Activated naive CD8-positive, alpha-beta T cell treated with anti-CD3 and anti-CD28 coated beads for 36 hours (primary cell): ENCODE data around the gene OR52K2. TPM values are rescaled to one million over a fixed set of nuclear protein-coding genes. Genes with fewer than 3 reads are reported as not detected.
A peak's percentile ranks its signal among the peaks of the same experiment; 100 is the strongest.
"Not testable (repeated sequence)": the region's sequence is repeated elsewhere in the genome, so short reads cannot be mapped to it uniquely, and the experiment has no call there.

ENCODE experiments used
- DNase-seq: peaks from one replicate; pipeline ENCODE4 v3.0.0; 2021
- H3K27ac Mint-ChIP-seq: one replicate; pipeline ENCODE4 v1.8.0; 2022; ENCODE audit warnings: mild to moderate bottlenecking, moderate library complexity, mixed read lengths
- H3K27me3 Mint-ChIP-seq: one replicate; pipeline ENCODE4 v1.8.0; 2022; ENCODE audit warnings: mild to moderate bottlenecking, mixed read lengths
- H3K36me3 Mint-ChIP-seq: one replicate; pipeline ENCODE4 v1.8.0; 2021; ENCODE audit warnings: mild to moderate bottlenecking, mixed read lengths
- H3K4me1 Mint-ChIP-seq: one replicate; pipeline ENCODE4 v1.8.0; 2021; ENCODE audit warnings: mixed read lengths
- H3K4me3 Mint-ChIP-seq: one replicate; pipeline ENCODE4 v1.8.0; 2022; ENCODE audit warnings: mild to moderate bottlenecking, moderate library complexity, mixed read lengths
- H3K9me3 Mint-ChIP-seq: one replicate; pipeline ENCODE4 v1.8.0; 2022; ENCODE audit warnings: mixed read lengths
- total RNA-seq, 2 experiments: library from RNA; stranded (reverse); gene quantifications; one replicate each; pipeline ENCODE4 v1.2.3, GENCODE V29; 2021

The OR52K2 gene
- total RNA-seq, 2 experiments from 2014 or later = not detected

- Mint-ChIP-seq H3K36me3 (no peaks in the 10 kb centered on the region), H3K4me3 (no peak overlapping the region), H3K4me1 (no peaks in the 10 kb centered on the region), H3K27ac (no peak overlapping the region), H3K27me3 (peaks cover under 1% of the 10 kb centered on the region), H3K9me3 (peaks cover 8% of the 10 kb centered on the region)
- DNase-seq = no peak
Measured at GRCh38 chr11:4465407-4465806, 16.3 kb downstream of the OR52K2 start.

GRCh38 chr11:4466131-4466870 lies 17.2 kb downstream of the OR52K2 start:
- Mint-ChIP-seq H3K9me3 (peaks cover 8% of the 10 kb centered on the region), H3K27me3 (no peaks in the 10 kb centered on the region), H3K36me3 (no peaks in the 10 kb centered on the region), H3K27ac (no peak overlapping the region), H3K4me1 (no peaks in the 10 kb centered on the region), H3K4me3 (no peak overlapping the region)
- DNase-seq = no peak

DNA sequence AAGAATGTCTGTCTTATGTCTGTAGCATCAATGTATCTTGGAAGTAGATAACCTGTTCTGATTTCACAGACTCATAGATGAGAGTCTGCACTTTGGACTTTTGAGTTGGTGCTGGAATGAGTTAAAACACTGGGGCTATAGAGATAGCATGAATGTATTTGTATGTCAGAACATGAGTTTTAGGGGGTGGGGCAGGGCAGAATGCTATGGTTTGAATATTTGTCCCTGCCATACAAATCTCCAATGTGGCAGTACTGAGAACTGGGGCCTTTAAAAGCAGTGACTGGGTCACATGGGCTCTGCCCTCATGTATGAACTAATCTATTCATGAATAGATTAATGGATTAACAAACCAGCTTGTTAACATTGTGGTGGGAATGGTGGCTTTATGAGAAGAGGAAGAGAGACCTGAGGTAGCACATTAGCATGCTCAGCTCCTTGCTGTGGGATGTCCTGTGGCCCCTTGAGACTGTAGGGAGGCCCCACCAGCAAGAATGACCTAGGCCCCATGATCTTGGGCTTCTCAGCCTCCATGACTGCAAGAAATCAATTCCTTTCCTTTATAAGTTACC lies 17.9 kb downstream of the OR52K2 start:
- no peaks in the 10 kb centered on the region for H3K36me3 Mint-ChIP-seq
- H3K4me1 Mint-ChIP-seq = no peaks in the 10 kb centered on the region
- DNase-seq = no peak
- no peaks in the 10 kb centered on the region for H3K27me3 Mint-ChIP-seq
- H3K9me3 Mint-ChIP-seq = peaks cover 8% of the 10 kb centered on the region
- no peak overlapping the region for H3K27ac Mint-ChIP-seq
- H3K4me3 Mint-ChIP-seq = no peak overlapping the region

GRCh38 chr11:4467811-4468606 lies 18.9 kb downstream of the OR52K2 start:
- H3K36me3 Mint-ChIP-seq = no peaks in the 10 kb centered on the region
- H3K4me1 Mint-ChIP-seq = no peaks in the 10 kb centered on the region
- H3K27ac Mint-ChIP-seq = no peak overlapping the region
- H3K27me3 Mint-ChIP-seq = no peaks in the 10 kb centered on the region
- peaks cover 8% of the 10 kb centered on the region for H3K9me3 Mint-ChIP-seq
- no peak overlapping the region for H3K4me3 Mint-ChIP-seq
- no peak for DNase-seq

DNA sequence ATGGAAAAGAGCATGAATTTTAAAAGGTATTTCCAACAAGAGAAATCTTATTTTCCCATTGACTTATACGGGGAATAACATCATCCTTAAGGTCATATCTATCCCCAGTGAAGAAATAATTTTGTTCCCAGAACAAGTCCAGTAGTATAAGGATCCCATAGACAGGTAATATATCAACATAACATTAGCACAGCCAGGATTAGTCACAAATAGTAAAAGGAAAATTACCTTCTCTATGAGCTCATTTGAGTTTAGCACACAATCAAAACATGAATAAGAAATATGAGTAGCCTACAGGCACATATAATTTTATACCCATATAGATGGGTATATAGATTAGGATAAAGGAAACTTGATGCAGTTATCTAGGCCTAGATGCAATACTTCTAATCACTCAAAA lies 30.5 kb downstream of the OR52K2 start:
- Mint-ChIP-seq H3K36me3 (no peaks in the 10 kb centered on the region), H3K9me3 (no peaks in the 10 kb centered on the region), H3K4me3 (no peak overlapping the region), H3K27me3 (peaks cover 13% of the 10 kb centered on the region), H3K27ac (no peak overlapping the region), H3K4me1 (peaks cover 6% of the 10 kb centered on the region)
- no peak for DNase-seq

- Mint-ChIP-seq H3K4me3 (no peak overlapping the region), H3K27me3 (peaks cover 7% of the 10 kb centered on the region), H3K27ac (no peak overlapping the region), H3K4me1 (peaks cover 6% of the 10 kb centered on the region), H3K9me3 (no peaks in the 10 kb centered on the region), H3K36me3 (no peaks in the 10 kb centered on the region)
- no peak for DNase-seq
Measured at GRCh38 chr11:4480577-4481239, 31.6 kb downstream of the OR52K2 start.

- Mint-ChIP-seq H3K27me3 (peaks cover 7% of the 10 kb centered on the region), H3K9me3 (no peaks in the 10 kb centered on the region), H3K27ac (no peak overlapping the region), H3K4me1 (peaks cover 6% of the 10 kb centered on the region), H3K4me3 (no peak overlapping the region), H3K36me3 (no peaks in the 10 kb centered on the region)
- no peak for DNase-seq
Measured at GRCh38 chr11:4481240-4481582, 32.1 kb downstream of the OR52K2 start.

DNA sequence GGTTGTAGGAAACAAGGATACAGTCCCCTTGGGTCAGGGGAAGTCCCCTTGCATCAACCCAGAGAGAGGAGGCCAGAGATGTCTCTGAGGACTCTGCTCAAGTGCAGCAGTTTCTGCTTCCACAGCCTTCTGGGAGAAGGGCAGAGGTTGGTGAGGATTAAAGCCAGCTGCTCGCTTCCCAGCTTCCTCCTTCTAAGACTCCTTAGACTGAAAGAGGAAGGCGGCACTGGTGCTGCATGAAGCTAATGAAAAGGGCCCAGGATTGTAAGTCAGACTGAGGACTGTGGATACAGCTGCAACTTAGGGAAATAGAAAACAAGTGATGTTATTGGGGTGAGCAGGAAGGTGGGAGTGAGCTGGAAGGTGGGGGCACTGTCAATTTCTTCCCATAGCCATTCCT lies 33.4 kb downstream of the OR52K2 start, which contains the start of gene OR52K1:
Gene OR52K1 (plus strand): TSS at position 202 of the 400 bp plus-strand sequence. CDS start 6,255 bp downstream, outside the sequence.
- Mint-ChIP-seq H3K27me3 (peaks cover 2% of the 10 kb centered on the region), H3K4me3 (no peak within 1 kb of the TSS), H3K36me3 (no peaks in the 10 kb centered on the region), H3K4me1 (peaks cover 6% of the 10 kb centered on the region), H3K9me3 (no peaks in the 10 kb centered on the region), H3K27ac (no peak within 1 kb of the TSS)
- no peak for DNase-seq

DNA sequence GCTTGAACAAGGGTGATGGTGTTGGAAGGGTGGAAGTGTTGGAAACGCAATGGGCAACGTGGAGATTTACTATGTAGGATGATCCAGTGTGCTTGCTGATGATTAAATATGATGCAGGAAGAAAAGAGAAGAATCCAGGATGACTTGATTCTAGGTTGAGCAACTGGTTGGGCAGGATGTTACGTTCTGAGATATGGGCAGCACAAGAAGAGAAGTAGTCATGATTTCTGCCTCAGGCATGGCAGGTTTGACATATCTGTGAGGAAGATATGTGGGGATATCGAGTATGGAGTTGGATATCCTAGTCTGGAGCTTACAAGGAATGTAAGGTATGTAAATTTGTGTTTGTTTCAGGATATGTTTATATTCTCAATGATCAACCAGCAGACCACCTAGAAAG lies 35.2 kb downstream of the OR52K2 start:
- H3K27me3 Mint-ChIP-seq = no peaks in the 10 kb centered on the region

DNA sequence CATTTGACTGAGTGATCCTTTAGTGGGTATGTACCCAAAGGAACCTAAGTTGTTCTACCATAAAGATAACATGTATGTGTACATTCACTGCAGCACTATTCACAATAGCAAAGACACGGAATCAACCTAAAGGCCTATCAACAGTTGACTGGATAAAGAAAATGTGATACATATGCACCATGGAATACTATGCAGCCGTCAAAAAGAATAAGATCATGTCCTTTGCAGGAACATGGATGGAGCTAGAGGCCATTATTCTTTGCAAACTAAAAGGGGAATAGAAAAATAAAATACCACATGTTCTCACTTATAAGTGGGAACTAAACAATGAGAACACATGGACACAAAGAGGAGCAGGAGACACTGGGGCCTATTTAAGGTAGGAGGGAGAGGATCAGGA lies 42.3 kb downstream of the OR52K2 start:
- H3K9me3 Mint-ChIP-seq, H3K4me1 Mint-ChIP-seq, H3K36me3 Mint-ChIP-seq, DNase-seq, H3K27ac Mint-ChIP-seq, H3K4me3 Mint-ChIP-seq: not testable (repeated sequence)
- H3K27me3 Mint-ChIP-seq = peaks cover 11% of the 10 kb centered on the region

More for the DNA sequence above, 35.2 kb downstream of the OR52K2 start:
- H3K36me3 Mint-ChIP-seq = no peaks in the 10 kb centered on the region
- H3K27ac Mint-ChIP-seq = no peak overlapping the region
- no peak overlapping the region for H3K4me3 Mint-ChIP-seq
- DNase-seq = no peak
- peaks cover 6% of the 10 kb centered on the region for H3K4me1 Mint-ChIP-seq
- no peaks in the 10 kb centered on the region for H3K9me3 Mint-ChIP-seq

GRCh38 chr11:4491878-4492606 lies 42.9 kb downstream of the OR52K2 start:
- peaks cover 11% of the 10 kb centered on the region for H3K27me3 Mint-ChIP-seq
- no peak overlapping the region for H3K4me3 Mint-ChIP-seq
- DNase-seq = no peak
- H3K36me3 Mint-ChIP-seq = no peaks in the 10 kb centered on the region
- H3K4me1 Mint-ChIP-seq = peaks cover 6% of the 10 kb centered on the region
- no peak overlapping the region for H3K27ac Mint-ChIP-seq
- no peaks in the 10 kb centered on the region for H3K9me3 Mint-ChIP-seq

DNA sequence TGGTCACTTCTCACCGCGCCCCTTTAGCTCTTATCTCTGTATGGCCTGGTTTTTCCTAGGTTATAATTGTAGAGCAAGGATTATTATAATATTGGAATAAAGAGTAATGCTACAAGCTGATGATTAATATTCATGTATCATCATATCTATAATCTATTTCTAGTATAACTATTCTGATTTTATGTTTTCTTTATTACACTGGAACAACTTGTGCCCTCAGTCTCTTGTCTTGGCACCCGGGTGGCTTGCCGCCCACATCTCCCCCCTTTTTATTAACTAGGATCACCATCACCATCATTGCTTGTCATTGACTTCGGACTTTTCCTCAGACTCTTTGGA lies 44.4 kb downstream of the OR52K2 start:
- Mint-ChIP-seq H3K9me3 (no peaks in the 10 kb centered on the region), H3K27ac (no peak overlapping the region), H3K36me3 (no peaks in the 10 kb centered on the region), H3K27me3 (peaks cover 11% of the 10 kb centered on the region), H3K4me1 (peaks cover 6% of the 10 kb centered on the region), H3K4me3 (no peak overlapping the region)
- no peak for DNase-seq

DNA sequence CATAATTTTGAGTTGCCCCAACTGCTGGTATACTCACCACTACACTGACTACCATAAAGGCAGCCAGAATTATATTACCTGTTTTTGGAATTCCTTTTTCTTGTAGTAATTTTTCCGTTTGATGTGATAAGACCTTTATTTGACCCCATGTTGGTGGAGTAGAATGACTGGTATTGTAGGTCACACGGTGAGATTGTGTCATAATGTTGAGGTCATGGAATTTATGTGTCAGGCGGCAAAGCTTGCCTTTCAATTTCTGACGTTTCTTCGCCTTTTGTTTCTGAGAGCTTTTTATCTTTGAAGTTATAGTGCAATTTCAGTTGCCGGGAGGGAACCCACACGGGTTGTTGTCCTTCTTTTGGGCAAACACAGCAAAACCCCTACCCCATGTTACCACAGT lies 46.4 kb downstream of the OR52K2 start:
- H3K36me3 Mint-ChIP-seq = no peaks in the 10 kb centered on the region
- peak; percentile 11 for DNase-seq
- H3K4me3 Mint-ChIP-seq = no peak overlapping the region
- peaks cover 6% of the 10 kb centered on the region for H3K4me1 Mint-ChIP-seq
- H3K27me3 Mint-ChIP-seq = peaks cover 8% of the 10 kb centered on the region
- no peak overlapping the region for H3K27ac Mint-ChIP-seq
- H3K9me3 Mint-ChIP-seq = no peaks in the 10 kb centered on the region

- Mint-ChIP-seq H3K4me1 (peaks cover 6% of the 10 kb centered on the region), H3K27ac (no peak overlapping the region), H3K27me3 (peaks cover 8% of the 10 kb centered on the region), H3K4me3 (no peak overlapping the region), H3K9me3 (no peaks in the 10 kb centered on the region), H3K36me3 (no peaks in the 10 kb centered on the region)
- DNase-seq = no peak
Measured at GRCh38 chr11:4495986-4496385, 46.9 kb downstream of the OR52K2 start.
